GM21737 (cell line): ENCODE measurements around the gene SCUBE3.

Experiments
- ATAC-seq: cut with Tn5 transposase; IDR thresholded peaks from one replicate; pipeline ENCODE4 v1.9.1; 2021; ENCODE audit warnings: mild to moderate bottlenecking, moderate library complexity; ENCODE audit not compliant: unreplicated experiment

The SCUBE3 gene

DNA sequence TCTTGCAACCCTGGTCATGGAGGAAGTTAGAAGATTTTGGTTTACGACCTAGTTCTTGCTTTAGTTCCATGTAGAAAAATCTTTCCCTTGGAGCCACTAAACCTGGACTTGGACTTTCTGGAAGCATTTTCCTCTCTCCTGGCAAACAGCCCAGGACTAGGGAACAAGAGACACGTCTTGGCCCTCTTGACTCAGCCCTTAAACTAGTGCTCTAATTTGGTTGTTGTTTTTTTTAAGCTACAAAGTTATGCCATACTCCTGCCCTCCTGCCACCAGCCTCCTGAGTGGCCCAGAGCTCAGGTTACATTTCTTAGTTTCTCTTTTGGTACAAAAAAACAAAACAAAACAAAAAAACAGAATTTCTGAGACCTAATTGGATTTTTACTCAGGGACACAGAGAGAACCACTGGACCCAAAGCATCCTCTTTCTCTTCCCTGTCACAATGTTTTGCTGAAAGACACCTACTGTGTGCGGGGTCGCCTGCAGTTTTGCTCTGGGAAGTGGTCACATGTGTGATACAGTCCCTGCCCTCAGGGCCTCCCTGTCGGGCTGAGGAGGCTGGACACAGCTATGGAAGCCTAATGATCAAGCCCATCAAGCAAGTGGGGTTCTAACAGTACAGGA, 32.3 kb upstream of the SCUBE3 start:
- ATAC-seq, result no peak

DNA sequence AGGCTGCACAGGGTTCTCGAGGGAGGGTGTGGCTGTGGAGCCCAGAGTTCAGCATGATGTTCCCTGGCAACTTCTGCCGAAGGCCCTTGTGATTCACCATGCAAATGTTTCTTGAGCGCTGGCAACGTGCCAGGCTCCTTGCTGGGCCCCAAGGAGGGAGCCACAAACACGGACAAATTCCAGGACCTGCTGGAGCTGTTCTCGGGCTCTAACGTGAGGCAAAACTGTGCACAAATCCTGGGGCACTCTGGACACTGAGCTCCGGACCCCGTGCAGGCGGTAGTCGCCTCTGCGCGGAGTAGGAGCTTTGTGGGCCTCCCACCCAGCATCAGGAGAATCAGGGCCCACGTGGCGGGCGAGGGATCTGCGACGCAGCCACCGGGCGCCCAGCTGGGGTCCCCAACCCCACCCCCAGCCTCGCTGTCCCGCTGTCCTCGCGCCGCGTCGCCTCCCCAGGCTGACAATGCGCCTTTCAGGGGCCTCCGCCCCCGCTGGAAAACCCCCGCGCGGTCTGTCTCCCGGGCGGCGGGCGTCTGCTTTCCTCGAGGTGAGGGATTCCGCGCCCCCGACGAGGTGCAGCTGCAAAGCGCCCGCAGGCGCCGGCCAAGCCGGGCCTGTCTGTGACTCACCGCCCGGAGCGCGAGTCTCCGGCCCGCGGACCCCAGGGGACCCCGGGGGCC, 31.7 kb upstream of the SCUBE3 start:
- no peak for ATAC-seq

DNA sequence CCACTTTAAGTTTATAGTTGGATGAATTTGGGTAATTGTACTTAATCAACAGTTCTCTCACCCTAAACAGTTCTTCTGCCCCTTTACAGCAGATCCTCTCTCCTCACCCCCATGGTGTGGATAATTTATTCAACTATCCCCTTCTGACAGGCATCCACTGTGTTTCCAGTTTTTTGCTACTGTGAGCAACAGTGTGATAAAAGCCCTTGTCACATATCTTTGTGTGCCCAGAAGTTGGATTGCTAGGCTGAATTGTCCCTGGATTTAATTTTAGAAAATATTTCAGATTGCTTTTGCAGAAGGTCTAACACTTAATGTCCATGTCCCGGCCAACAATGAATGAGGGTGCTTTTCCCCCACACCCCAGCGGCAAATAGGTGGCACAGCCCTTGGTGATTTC, 30.5 kb upstream of the SCUBE3 start:
- ATAC-seq, result no peak

DNA sequence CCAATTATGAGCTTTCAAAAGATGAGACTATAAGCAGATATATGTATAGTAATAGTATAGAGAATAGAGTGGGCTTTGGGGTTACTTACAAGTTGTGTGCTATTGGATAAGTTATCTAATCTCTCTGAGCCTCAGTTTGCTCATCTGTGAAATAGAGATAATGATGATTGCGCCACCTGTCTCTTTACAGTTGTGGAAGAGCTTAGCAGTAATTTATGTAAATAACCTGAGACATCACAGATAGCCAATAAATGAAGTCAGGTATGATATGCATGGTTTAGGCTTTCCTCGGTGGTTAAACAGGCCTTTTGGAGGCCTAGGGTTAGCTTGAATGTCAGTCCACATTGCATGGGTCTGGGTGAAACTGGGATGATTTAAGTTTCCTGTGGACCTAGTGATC, 29.8 kb upstream of the SCUBE3 start:
- no peak for ATAC-seq

DNA sequence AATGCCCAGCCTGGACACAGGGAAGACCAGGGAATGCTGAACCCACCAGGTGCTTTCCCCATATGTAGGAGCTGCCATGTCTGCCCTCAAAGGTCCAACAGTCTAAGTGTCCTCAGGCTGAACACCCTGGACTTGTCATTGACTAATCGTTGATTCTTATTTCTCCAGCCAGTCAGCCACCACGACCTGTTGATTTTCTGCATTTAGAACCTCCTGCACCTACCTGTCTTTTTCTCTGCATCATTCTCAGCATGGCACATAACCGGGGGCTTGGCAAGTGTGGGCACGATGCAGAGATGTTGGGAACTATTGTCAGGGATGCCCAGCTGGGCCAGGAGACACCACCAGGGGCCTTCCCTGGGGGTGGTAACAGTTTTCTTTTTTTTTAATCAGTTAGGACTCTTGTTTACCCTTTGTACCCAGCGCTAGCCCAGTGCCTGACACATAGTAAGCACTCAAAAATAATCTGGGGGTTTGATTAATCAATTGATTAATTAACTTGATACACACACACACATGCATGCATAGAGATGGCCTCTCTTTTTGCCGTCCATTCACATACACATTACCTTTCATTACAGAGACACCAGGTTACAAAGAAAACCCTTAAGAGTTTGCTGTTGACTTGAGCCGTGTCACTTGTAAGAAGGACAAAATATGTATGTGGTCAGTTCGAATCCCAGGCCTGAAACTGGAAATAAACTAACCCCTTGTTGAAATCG, 29.0 kb upstream of the SCUBE3 start:
- ATAC-seq, result no peak

DNA sequence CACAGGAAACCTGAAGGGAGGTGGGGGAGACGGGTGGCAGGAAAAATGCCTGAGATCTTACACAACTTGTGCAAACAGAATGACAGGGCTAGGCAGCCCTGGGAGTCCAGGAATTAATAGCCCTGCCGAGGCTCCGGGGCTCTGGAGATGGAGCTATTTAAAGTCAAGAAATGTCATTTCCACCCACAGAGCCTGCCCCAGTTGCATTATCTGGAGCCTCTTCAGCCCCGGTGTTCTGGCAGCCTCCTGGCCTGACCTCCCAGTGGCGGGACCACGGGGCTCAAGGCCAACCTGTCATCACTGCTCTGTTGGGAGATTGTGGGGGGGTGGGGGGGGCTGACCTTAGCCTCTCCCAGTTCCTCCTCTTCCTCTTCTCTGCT, 28.5 kb upstream of the SCUBE3 start:
- ATAC-seq, result no peak

DNA sequence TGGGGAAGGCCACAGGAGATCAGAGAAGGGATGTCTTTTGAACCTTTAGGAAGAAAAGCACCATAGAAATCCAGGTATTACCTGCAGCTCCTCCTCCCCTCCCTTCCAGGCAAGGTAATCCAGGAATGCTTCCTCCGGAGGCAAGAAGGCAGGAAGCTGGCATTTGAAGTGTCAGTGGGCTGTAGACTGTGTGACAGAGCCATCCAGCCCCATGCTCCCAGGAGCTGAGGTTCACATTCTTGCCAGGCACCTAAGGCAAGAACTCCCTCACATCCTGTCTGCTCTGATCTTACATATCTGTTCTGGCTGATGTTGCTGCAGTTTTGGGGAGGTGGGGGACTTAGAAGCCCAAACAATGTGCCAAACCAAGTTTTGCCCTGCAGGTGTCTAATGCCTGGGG, 27.8 kb upstream of the SCUBE3 start:
- ATAC-seq, result no peak

DNA sequence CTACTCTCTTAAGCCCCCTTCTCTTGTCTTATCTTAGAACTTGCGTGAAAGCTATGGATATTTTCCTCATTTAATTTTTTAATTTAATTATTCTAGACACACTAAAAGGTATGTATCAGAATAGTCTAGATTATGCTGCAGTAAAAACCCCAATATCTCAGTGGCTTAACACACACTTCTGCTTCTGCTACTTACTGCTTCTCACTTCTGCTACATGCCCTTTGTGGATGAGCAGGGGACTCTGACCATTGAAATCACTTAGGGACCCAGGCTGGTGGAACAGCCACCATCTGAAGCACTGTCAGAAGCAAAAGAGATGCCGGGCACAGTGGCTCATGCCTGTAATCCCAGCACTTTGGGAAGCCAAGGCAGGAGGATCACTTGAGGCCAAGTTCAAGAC, 27.2 kb upstream of the SCUBE3 start:
- no peak for ATAC-seq

DNA sequence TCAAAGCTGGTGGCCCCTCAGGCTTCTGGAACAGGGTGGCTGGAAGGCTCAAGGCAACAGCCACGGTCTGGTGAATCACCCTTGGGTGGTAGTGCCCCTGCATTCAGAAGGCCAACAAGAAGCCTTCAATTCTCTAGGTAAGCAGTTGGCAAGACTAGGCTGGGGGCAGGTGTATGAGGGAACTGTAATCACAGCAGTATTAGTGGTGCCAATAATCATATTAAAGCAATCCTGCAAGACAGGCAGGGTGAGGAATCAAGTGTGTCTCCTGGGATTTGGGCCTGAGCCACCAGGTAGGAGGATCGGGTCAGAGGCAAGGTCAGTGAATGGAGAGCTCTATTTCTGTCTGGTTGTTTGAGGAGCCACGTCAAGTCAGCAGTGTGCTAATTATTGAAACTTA, 24.9 kb upstream of the SCUBE3 start:
- ATAC-seq, result no peak

DNA sequence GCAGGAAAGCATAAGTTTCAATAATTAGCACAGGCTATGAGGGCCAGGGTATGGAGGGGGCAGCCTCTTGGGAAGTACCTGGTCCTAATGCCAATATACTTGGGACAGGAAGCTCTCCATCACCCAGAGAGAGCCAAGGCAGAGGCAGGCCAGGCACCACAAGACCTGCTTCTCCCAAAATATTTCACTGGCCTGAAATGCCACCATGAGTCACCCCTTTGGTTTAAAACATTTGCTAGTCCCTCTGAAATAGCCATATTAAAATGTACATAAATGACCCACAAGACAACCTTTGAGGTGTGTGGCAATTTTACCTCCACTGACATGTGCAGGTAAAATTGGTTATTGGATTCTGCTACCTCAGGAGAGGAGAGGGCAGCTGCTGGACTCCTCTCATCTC, 23.4 kb upstream of the SCUBE3 start:
- no peak for ATAC-seq

DNA sequence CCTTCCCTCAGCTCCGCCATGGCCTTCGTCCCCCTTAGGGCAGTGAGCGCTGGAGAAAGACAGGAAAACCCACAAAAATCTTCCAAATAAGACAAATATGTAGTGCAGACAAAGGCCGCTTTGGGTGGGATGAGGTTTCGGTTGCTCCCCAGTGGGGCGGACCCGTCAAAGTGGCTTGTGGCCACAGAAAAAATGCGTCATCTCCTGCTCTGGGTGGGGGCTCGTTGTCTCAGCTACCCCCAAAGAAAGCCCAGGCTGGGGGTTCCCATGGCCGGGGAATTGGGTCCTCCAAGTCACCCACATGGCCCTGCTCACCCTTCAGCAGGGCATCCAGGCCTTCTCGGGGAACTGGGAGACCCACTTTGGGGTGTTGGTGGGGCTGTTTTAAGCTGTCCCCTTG, 21.9 kb upstream of the SCUBE3 start:
- no peak for ATAC-seq

DNA sequence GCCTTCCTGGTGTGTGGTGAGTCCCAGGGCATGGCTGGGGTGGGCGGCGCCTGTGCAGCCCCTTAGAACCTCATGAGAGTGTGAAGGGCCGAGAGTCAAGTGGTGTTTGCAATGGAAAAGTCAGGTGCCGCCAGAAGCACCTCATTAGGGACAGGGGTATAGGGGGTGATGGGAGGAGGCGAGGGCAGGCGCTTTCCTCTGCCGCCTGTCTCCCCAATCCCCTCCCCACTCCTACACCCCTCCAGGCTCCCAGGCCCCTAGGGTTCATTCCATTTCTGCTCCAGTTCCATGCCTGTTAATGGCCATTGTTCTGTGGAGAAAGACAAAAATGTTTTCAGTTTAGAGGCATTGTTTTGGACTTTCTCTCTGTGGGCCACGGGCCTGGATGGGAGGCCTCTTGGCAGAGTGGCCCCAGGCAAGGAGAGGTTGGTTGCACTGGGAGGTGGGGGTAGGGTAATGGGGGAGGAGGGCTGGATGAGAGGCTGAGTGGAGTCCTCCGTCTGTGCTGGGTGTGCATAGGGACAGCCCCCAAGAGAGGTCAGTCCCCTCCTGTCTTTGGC, 21.4 kb upstream of the SCUBE3 start:
- ATAC-seq, result no peak

DNA sequence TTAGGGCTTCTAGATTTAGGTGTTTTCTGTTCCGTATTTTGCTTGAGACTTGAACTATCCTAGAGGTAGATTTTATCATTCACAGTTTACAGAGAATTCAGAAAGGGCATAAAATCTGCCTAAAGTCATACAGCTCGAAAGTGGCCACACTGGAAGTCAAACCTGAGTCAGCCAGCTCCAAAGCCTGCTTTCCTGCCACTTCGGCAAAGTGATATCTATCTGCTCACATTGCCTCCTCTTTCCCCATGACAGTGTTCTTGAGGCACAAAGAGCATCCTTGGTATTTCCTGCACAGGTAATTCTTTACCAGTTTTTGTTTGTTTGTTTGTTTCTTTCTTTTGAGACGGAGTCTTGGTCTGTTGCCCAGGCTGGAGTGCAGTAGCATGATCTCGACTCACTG, 19.4 kb upstream of the SCUBE3 start:
- no peak for ATAC-seq

DNA sequence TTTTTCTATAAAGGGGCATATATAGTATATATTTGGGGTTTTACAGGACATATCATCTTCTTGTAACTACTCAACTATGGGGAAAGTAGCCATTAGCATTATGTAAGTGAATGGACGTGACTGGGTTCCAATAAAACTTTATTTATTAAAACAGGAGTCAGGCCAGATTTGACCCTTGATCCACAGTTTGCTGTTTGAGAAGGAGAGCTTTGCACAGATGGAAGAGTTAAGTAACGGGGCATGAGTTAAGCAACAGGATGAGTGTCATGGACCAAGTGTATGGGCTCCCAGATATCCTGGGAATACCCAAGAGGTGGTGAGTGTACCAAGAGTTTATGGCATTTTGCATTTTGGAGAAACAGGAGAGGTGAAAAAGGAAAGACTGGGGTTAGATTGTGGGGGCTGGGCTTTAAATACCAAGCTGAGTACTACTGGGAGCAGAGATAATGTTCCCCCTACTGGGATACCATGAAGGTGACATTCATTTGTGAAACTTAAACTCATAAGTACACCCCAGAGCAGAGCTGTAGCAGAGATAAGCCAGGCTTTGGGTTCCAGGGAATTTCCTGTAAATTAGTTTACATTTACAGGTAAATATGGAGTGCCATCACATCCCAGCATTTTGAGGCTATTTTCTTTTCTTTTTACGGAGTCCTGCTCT, 18.5 kb upstream of the SCUBE3 start:
- ATAC-seq, result no peak

DNA sequence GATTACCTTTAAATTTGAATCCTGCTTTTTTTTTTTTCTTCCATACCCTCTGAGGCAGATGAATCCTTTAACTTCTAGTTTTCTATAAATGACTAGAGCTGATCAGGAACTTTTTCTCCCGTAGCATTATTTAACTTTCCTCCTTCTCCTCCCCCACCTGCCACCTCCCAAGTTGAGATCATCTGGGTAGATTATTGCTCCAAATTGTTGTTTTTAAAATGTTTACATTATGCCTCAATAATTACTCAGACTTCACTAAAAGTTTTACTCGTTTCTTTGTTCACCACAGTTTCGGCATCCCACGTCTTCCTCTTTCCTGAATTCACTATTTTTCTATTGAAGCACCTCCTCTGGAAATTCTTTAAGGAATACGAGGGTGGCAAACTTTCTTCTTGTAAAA, 16.6 kb upstream of the SCUBE3 start:
- no peak for ATAC-seq

DNA sequence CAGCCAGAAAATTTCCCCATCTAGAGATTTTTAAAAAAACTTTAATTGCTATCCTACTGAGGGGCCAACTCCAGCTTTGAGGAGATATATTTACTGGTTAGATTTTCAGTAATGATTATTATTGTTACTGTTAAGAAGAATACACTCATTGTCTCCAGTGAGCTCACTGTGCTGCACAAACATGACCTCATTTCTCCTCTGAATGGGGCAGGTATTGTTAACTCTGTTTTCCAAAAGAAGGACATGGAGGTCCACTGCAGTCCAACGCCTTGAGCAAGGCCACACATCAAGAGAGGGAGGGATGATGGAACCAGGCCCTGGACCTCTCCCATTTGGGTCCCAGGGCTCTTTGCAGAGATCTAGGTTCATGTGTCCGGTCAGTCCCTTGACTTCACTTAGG, 13.9 kb upstream of the SCUBE3 start:
- ATAC-seq, result no peak

DNA sequence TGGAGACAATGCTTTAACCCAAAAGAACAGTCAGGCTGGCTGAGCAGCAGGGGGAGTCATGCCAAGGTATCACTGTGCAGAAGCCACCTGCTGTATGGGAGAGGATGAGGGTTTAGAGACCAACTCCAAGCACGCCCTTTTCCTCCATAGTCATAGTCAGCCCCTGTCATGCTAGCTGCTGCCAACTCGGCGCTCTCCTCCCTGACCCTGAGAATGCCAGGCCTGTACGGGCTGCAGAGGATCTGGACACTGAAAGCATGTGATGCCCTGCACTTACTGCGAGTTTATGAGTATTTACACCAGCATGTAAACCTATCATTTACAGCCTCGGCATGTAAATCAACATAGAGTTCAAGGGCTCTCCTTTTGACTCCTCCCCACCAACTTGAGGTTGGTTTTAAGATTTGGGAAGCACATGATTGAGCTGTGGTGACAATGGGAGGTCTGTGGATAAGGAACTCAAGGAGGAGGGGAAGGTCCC, 11.7 kb upstream of the SCUBE3 start:
- ATAC-seq, result no peak

DNA sequence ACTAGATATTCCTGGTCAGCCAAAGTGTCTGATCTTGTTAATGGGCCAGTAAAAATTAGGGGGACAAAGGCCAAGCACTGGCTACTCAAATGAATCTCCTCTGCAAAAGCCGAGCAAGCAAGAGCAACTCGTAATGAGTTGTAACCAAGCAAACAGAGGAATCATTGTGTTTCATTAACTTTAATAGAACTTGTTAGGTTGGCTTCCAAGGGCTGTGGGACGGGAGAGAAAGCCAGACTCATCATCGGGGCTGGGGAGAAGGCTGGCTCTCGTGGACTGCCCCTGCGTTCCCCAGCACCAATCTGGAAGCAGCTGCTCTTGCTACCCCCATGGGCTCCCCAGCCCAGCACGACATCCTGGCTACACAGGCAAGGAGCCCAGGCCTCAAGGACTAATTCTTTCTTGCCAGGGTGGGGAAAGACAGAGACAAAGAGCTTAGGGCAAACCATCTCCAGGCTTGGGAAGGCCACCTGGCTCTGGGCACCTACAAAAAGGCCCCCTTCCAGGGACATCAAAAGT, 10.5 kb upstream of the SCUBE3 start:
- no peak for ATAC-seq

DNA sequence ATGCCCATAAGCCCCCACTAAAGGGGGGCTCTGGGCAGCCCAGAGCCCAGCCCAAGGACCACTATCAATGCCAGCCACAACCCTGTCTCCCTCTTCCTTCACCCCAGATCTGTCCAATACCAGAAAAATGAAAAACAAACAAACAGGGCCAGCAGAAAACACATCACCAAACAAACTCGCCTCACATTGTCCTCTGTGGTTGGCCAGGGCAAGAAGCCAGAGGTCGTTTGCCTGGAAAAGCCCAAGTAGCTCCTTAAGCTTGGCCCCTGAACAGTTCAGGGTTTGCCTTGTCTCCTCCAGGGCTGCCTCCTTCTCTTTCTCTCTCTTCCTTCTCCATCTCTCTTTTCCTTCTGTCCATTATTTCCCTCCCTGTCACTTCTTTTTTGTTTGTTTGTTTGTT, 10.1 kb upstream of the SCUBE3 start:
- no peak for ATAC-seq

DNA sequence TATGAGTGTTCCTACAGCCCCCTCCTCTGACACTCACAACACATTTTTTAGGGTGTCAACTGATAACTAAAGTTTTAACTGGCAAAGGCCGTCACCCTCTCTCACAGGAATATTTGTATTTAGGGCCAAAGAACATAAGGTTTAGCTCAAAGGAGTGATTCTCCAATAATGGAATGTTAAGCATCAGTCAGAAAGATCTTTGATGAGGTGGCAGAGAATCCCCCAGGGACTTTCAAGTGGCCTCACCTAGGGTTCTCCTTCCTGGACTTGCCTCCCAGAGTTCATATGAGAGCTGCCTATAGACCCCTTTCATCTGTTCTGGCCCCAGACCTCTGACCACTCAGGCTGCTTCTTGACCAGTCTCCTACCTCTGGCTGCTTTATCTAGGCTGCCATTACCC, 7.4 kb upstream of the SCUBE3 start:
- ATAC-seq, result no peak

DNA sequence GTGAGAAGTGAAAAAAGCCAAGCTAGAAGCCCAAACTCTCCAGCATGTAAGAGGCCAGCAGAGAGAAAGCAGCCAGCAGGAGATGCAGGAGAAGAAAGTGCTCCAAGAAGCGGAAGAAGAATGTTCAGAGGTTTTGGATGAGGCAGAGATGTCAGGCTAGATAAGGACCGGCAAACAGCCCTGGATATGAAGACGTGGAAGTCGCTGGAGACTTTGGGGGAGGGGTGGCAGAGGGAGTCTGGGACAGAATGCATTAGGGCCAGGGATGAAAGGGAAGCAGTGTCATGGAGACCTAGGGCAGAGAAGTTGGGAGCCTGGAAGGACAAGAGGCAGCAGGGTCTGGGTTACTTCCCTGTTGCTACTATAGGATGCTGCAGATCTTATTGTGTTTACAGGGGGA, 5.3 kb upstream of the SCUBE3 start:
- no peak for ATAC-seq
